Keratinocyte (primary cell): Measurements from ENCODE around the gene IGSF8. TPM values are rescaled to one million over a fixed set of nuclear protein-coding genes. Genes with fewer than 3 reads are reported as not detected.

Source experiments
- DNase-seq: peaks from one replicate; pipeline ENCODE4 v3.0.0-alpha.2; 2011; ENCODE audit warnings: low read depth, missing footprints, low spot score
- FAIRE-seq: peaks from 2 replicates; lab custom pipeline; 2011; peaks lifted over from hg19 to GRCh38; lab: Jason Lieb, UNC
- H2AFZ ChIP-seq: 2 replicates; pipeline ENCODE4 v1.6.0; 2012; ENCODE audit warnings: low read length, control low read depth, inconsistent platforms; ENCODE audit not compliant: control insufficient read depth
- H3K27ac ChIP-seq: 2 replicates; pipeline ENCODE4 v1.5.1; 2011; ENCODE audit warnings: low read length; ENCODE audit not compliant: control insufficient read depth, insufficient read depth
- H3K27me3 ChIP-seq: 3 replicates; pipeline ENCODE4 v1.6.0; 2011; ENCODE audit warnings: low read length; ENCODE audit not compliant: control insufficient read depth, insufficient read depth; ENCODE audit errors: extremely low read depth
- H3K36me3 ChIP-seq, 2 experiments: 2 replicates in 1 of 2; 3 replicates in 1 of 2; pipeline ENCODE4 v1.5.1; 2011; ENCODE audit warnings: low read length in 2 of 2, mild to moderate bottlenecking in 1 of 2; ENCODE audit not compliant: control insufficient read depth in 2 of 2, insufficient read depth in 2 of 2; ENCODE audit errors: extremely low read depth in 1 of 2
- H3K4me1 ChIP-seq: 3 replicates; pipeline ENCODE4 v1.5.1; 2011; ENCODE audit warnings: low read length; ENCODE audit not compliant: control insufficient read depth, insufficient read depth; ENCODE audit errors: extremely low read depth
- H3K4me2 ChIP-seq: 3 replicates; pipeline ENCODE4 v1.6.0; 2011; ENCODE audit warnings: low read depth, low read length; ENCODE audit not compliant: control insufficient read depth, insufficient read depth; ENCODE audit errors: extremely low read depth
- H3K4me3 ChIP-seq, 3 experiments: fragments of 200-600 bp in 1 of 3; sonication (generic) in 1 of 3; 2 replicates in 2 of 3; 3 replicates in 1 of 3; pipeline ENCODE4 v1.5.1; 2011 to 2016; ENCODE audit warnings: low read length in 3 of 3, mild to moderate bottlenecking in 3 of 3, control low read depth in 2 of 3, inconsistent platforms in 1 of 3, low read depth in 1 of 3, mixed read lengths in 1 of 3, mixed run types in 1 of 3, moderate library complexity in 1 of 3; ENCODE audit not compliant: control insufficient read depth in 2 of 3, insufficient read depth in 2 of 3; ENCODE audit errors: extremely low read depth in 1 of 3
- H3K79me2 ChIP-seq: 2 replicates; pipeline ENCODE4 v1.6.0; 2012; ENCODE audit warnings: low read length; ENCODE audit not compliant: control insufficient read depth, insufficient read depth
- H3K9ac ChIP-seq: 3 replicates; pipeline ENCODE4 v1.6.0; 2011; ENCODE audit warnings: low read length; ENCODE audit not compliant: control insufficient read depth, insufficient read depth; ENCODE audit errors: extremely low read depth
- H3K9me1 ChIP-seq: 3 replicates; pipeline ENCODE4 v1.6.0; 2011; ENCODE audit warnings: low read length; ENCODE audit not compliant: control insufficient read depth, insufficient read depth; ENCODE audit errors: extremely low read depth
- H3K9me3 ChIP-seq: 2 replicates; pipeline ENCODE4 v1.5.1; 2012; ENCODE audit warnings: low read depth, low read length; ENCODE audit not compliant: control insufficient read depth
- H4K20me1 ChIP-seq: 3 replicates; pipeline ENCODE4 v1.6.0; 2011; ENCODE audit warnings: low read length; ENCODE audit not compliant: control insufficient read depth, insufficient read depth; ENCODE audit errors: extremely low read depth
- EZH2 ChIP-seq: IDR thresholded peaks from one replicate; pipeline ENCODE4 v1.6.1; 2012; ENCODE audit warnings: inconsistent platforms, mild to moderate bottlenecking, low read length, moderate library complexity
- dilution Hi-C: fragments of 300-500 bp; cut with MboI; formaldehyde crosslinking; loops from one replicate; pipeline ENCODE4 v1.7.0; 2020; ENCODE audit warnings: low sequenced_read_pairs; ENCODE audit not compliant: extremely low pct_ligation_motif_present
- polyA plus RNA-seq, 5 experiments: library from polyadenylated mRNA; depleted of rRNA in 3 of 5; stranded (reverse) in 3 of 5; stranded (forward) in 1 of 5; unstranded in 1 of 5; fragments of >200 nt; gene quantifications; 1 replicate in 1 of 5; 2 replicates in 3 of 5; 3 replicates in 1 of 5; pipeline versions ENCODE4 v1.2.1 to v1.2.3, GENCODE V29; 2011 to 2012; ENCODE audit warnings: missing spikeins in 2 of 5, low read depth in 1 of 5, low replicate concordance in 1 of 5
- TF ChIP-seq, protein P1 (sequence below), 3 experiments: IDR thresholded peaks in 1 of 3; conservative IDR thresholded peaks in 1 of 3; optimal IDR thresholded peaks in 1 of 3; 2 replicates in 2 of 3; 3 replicates in 1 of 3; pipeline versions ENCODE3 to v1.5.1; 2011; ENCODE audit warnings: low read length in 3 of 3, mild to moderate bottlenecking in 3 of 3, moderate library complexity in 2 of 3, control low read depth in 1 of 3, inconsistent platforms in 1 of 3; ENCODE audit not compliant: insufficient read depth in 2 of 3; ENCODE audit errors: extremely low read depth in 1 of 3

IGSF8 gene
- polyA plus RNA-seq, 1 donor (not counting 4 experiments of a cell fraction or from before 2014, with no cell fraction given) = 16.5 TPM

DNA sequence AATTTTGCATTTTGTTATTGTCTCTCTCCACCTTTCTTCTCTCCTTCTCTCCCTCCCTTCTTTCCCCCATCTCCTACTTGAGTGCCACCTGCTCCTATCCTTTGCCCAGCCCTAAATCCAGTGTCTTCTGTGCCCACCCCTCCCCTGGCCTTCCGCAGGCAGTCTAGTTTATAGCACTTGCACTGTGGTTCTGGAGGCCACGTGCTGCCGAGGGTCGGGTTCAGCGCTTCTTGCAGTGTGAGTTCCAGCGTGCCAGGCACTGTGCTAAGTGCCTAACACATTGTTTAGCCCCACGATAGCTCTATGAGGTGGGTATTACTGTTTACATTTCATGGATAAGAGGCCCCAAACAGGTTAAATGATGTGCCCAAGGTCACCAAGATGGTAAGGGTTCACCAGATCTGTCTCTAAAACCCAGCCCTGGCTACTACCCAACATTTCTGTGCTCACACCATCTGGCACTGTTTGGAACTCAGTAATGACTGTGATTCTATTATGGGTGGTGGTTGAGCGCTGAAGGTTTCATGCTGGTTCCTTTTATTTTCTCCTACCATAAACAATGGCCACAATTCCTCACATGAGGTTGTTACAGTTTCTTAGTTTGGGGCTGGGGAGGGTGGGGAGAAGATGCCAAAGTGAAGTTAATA is 38.9 kb upstream of the IGSF8 start:
- H3K27me3 ChIP-seq = peaks cover 6% of the 10 kb centered on the region
- H3K4me1 ChIP-seq = no peaks in the 10 kb centered on the region
- no peak for DNase-seq
- H3K9me3 ChIP-seq = no peaks in the 10 kb centered on the region
- dilution Hi-C loops = no loop called here
- no peak overlapping the region for H3K9ac ChIP-seq
- H4K20me1 ChIP-seq = no peaks in the 10 kb centered on the region
- H3K4me3 ChIP-seq = no peak overlapping the region
- no peak overlapping the region for H3K27ac ChIP-seq
- H3K79me2 ChIP-seq = no peaks in the 10 kb centered on the region
- no peak overlapping the region for H2AFZ ChIP-seq
- no peak for TF ChIP-seq EZH2
- TF ChIP-seq, protein P1, sequence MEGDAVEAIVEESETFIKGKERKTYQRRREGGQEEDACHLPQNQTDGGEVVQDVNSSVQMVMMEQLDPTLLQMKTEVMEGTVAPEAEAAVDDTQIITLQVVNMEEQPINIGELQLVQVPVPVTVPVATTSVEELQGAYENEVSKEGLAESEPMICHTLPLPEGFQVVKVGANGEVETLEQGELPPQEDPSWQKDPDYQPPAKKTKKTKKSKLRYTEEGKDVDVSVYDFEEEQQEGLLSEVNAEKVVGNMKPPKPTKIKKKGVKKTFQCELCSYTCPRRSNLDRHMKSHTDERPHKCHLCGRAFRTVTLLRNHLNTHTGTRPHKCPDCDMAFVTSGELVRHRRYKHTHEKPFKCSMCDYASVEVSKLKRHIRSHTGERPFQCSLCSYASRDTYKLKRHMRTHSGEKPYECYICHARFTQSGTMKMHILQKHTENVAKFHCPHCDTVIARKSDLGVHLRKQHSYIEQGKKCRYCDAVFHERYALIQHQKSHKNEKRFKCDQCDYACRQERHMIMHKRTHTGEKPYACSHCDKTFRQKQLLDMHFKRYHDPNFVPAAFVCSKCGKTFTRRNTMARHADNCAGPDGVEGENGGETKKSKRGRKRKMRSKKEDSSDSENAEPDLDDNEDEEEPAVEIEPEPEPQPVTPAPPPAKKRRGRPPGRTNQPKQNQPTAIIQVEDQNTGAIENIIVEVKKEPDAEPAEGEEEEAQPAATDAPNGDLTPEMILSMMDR (optimal IDR thresholded peaks at IDR 0.05 in 1 of 3, IDR thresholded peaks at IDR 0.05 in 1 of 3, conservative IDR thresholded peaks at IDR 0.05 in 1 of 3; ENCODE audit: extremely low read depth in 1 of 3, insufficient read depth in 2 of 3, low read length in 3 of 3) = no peak
- no peak overlapping the region for H3K4me2 ChIP-seq
- no peaks in the 10 kb centered on the region for H3K36me3 ChIP-seq
- no peak for FAIRE-seq
- H3K9me1 ChIP-seq = no peaks in the 10 kb centered on the region

DNA sequence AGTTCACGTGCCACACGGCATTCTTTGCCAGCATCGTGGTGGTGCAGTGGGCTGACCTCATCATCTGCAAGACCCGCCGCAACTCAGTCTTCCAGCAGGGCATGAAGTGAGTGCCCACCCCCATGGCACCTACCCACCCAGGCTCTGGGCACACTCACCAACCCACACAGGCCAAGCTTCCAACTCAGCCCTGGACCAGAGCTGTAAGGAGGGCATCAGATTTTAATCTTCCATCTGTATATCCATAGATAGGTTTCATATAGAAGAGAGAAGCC is 38.4 kb upstream of the IGSF8 start:
- Histone ChIP-seq H3K4me2 (no peak overlapping the region), H4K20me1 (no peaks in the 10 kb centered on the region), H3K27me3 (peaks cover 10% of the 10 kb centered on the region), H3K9me1 (no peaks in the 10 kb centered on the region), H3K36me3 (no peaks in the 10 kb centered on the region), H3K4me1 (no peaks in the 10 kb centered on the region), H3K4me3 (no peak overlapping the region), H3K79me2 (no peaks in the 10 kb centered on the region), H3K9ac (no peak overlapping the region), H2AFZ (no peak overlapping the region), H3K9me3 (no peaks in the 10 kb centered on the region), H3K27ac (no peak overlapping the region)
- DNase-seq (no peak), FAIRE-seq (no peak)
- TF ChIP-seq EZH2 = no peak
- TF ChIP-seq, protein P1 (optimal IDR thresholded peaks at IDR 0.05 in 1 of 3, IDR thresholded peaks at IDR 0.05 in 1 of 3, conservative IDR thresholded peaks at IDR 0.05 in 1 of 3; ENCODE audit: extremely low read depth in 1 of 3, insufficient read depth in 2 of 3, low read length in 3 of 3) = no peak
- dilution Hi-C loops = no loop called here
